ENCODE results near the gene ZNF26. TPM values are rescaled to one million over a fixed set of nuclear protein-coding genes. Genes with fewer than 3 reads are reported as not detected.

Gene ZNF26
- total RNA-seq, 1 donor from 2014 or later: 3.1 TPM

GRCh38 chr12:132986885-132987225 lies 688 bp downstream of the ZNF26 start:
- no peak for TF ChIP-seq CTCF (IDR thresholded peaks at IDR 0.05; ENCODE audit: borderline replicate concordance)
- Histone ChIP-seq H3K36me3 (peaks cover 28% of the 10 kb centered on the region), H3K4me3 (peak overlapping the region; percentile 91), H3K9me3 (replicated peaks) (peaks cover 37% of the 10 kb centered on the region), H3K4me1 (peaks cover 26% of the 10 kb centered on the region), H3K27ac (replicated peaks) (peak overlapping the region; percentile 88), H3K27me3 (ENCODE audit: low read depth) (no peaks in the 10 kb centered on the region)
- intact Hi-C loops (cut with micrococcal nuclease): no loop called here
- DNase-seq: no peak

- H3K4me3 ChIP-seq: no peak overlapping the region
- peaks cover 100% of the 10 kb centered on the region for H3K9me3 ChIP-seq (replicated peaks)
- no peak for TF ChIP-seq CTCF (IDR thresholded peaks at IDR 0.05; ENCODE audit: borderline replicate concordance)
- H3K4me1 ChIP-seq: no peaks in the 10 kb centered on the region
- no peak for DNase-seq
- H3K36me3 ChIP-seq: peaks cover 80% of the 10 kb centered on the region
- H3K27ac ChIP-seq (replicated peaks): no peak overlapping the region
- intact Hi-C loops (cut with micrococcal nuclease): no loop called here
- H3K27me3 ChIP-seq (ENCODE audit: low read depth): no peaks in the 10 kb centered on the region
These were observed 12.6 kb downstream of the ZNF26 start for GRCh38 chr12:132998741-132999140.

GRCh38 chr12:133010657-133011297 lies 24.6 kb downstream of the ZNF26 start:
- H3K27me3 ChIP-seq (ENCODE audit: low read depth): no peaks in the 10 kb centered on the region
- no peak for TF ChIP-seq CTCF (IDR thresholded peaks at IDR 0.05; ENCODE audit: borderline replicate concordance)
- peaks cover 100% of the 10 kb centered on the region for H3K36me3 ChIP-seq
- H3K9me3 ChIP-seq (replicated peaks): peaks cover 100% of the 10 kb centered on the region
- intact Hi-C loops (cut with micrococcal nuclease): no loop called here
- H3K4me3 ChIP-seq: no peak overlapping the region
- H3K4me1 ChIP-seq: no peaks in the 10 kb centered on the region
- DNase-seq: no peak
- no peak overlapping the region for H3K27ac ChIP-seq (replicated peaks)

GRCh38 chr12:133023566-133023965 lies 37.4 kb downstream of the ZNF26 start:
- Histone ChIP-seq H3K27ac (replicated peaks) (no peak overlapping the region), H3K27me3 (ENCODE audit: low read depth) (no peaks in the 10 kb centered on the region), H3K4me3 (no peak overlapping the region), H3K4me1 (no peaks in the 10 kb centered on the region), H3K36me3 (peaks cover 15% of the 10 kb centered on the region), H3K9me3 (replicated peaks) (peaks cover 100% of the 10 kb centered on the region)
- no peak for TF ChIP-seq CTCF (IDR thresholded peaks at IDR 0.05; ENCODE audit: borderline replicate concordance)
- intact Hi-C loops (cut with micrococcal nuclease): no loop called here
- DNase-seq: no peak

GRCh38 chr12:133026996-133027395 lies 40.8 kb downstream of the ZNF26 start:
- H3K9me3 ChIP-seq (replicated peaks): peaks cover 88% of the 10 kb centered on the region
- TF ChIP-seq CTCF (IDR thresholded peaks at IDR 0.05; ENCODE audit: borderline replicate concordance): no peak
- intact Hi-C loops (cut with micrococcal nuclease): no loop called here

More at GRCh38 chr12:133026996-133027395, 40.8 kb downstream of the ZNF26 start:
- Histone ChIP-seq H3K4me3 (no peak overlapping the region), H3K27ac (replicated peaks) (no peak overlapping the region), H3K36me3 (no peaks in the 10 kb centered on the region), H3K27me3 (ENCODE audit: low read depth) (no peaks in the 10 kb centered on the region), H3K4me1 (no peaks in the 10 kb centered on the region)
- no peak for DNase-seq
